H1 (cell line): ENCODE data around the gene GREB1L. TPM values are rescaled to one million over a fixed set of nuclear protein-coding genes. Genes with fewer than 3 reads are reported as not detected.

Source experiments
- CTCF ChIA-PET: fragments of 300-600 bp; sonication (Branson Sonifier 250); formaldehyde crosslinking; loops from one replicate; lab custom pipeline; 2021; ENCODE audit not compliant: partially characterized antibody; lab: Charles Lee
- POLR2A ChIA-PET: fragments of 300-600 bp; sonication (Branson Sonifier 250); formaldehyde crosslinking; loops from one replicate; lab custom pipeline; 2021; ENCODE audit warnings: inconsistent platforms; ENCODE audit not compliant: partially characterized antibody; lab: Charles Lee
- DNase-seq, 2 experiments: peaks; one replicate each; pipeline versions ENCODE4 v3.0.0 to v3.0.0-alpha.2; 2010 to 2022; ENCODE audit warnings: low spot score in 2 of 2, low read depth in 1 of 2, mixed read lengths in 1 of 2
- FAIRE-seq: peaks from 2 replicates; lab custom pipeline; 2011; peaks lifted over from hg19 to GRCh38; lab: Jason Lieb, UNC
- H2AFZ ChIP-seq: 2 replicates; pipeline ENCODE4 v1.8.1; 2012; ENCODE audit warnings: low read length, inconsistent platforms
- H2AK5ac ChIP-seq: 2 replicates; pipeline ENCODE4 v1.6.1; 2013; ENCODE audit warnings: low read depth, low read length
- H2BK120ac ChIP-seq: replicated peaks from 2 replicates; pipeline ENCODE3; 2013; ENCODE audit warnings: low read depth, low read length, inconsistent platforms
- H2BK12ac ChIP-seq: 2 replicates; pipeline ENCODE4 v1.6.1; 2013; ENCODE audit warnings: low read depth, low read length
- H2BK15ac ChIP-seq: 2 replicates; pipeline ENCODE4 v1.6.1; 2013; ENCODE audit warnings: low read length
- H2BK20ac ChIP-seq: 2 replicates; pipeline ENCODE4 v1.6.1; 2013; ENCODE audit warnings: low read length
- H2BK5ac ChIP-seq: 2 replicates; pipeline ENCODE4 v1.6.1; 2013; ENCODE audit warnings: low read depth, low read length
- H3K14ac ChIP-seq: 2 replicates; pipeline ENCODE4 v1.6.1; 2013; ENCODE audit warnings: inconsistent platforms; ENCODE audit not compliant: insufficient read length
- H3K18ac ChIP-seq: 2 replicates; pipeline ENCODE4 v1.6.1; 2013; ENCODE audit warnings: low read length; ENCODE audit errors: extremely low read depth
- H3K23ac ChIP-seq: 2 replicates; pipeline ENCODE4 v1.6.1; 2013; ENCODE audit warnings: inconsistent platforms; ENCODE audit not compliant: insufficient read length
- H3K23me2 ChIP-seq: 2 replicates; pipeline ENCODE4 v1.6.1; 2013; ENCODE audit warnings: low read depth, low read length
- H3K27ac ChIP-seq: 2 replicates; pipeline ENCODE4 v1.6.1; 2011; ENCODE audit warnings: low read depth, low read length, inconsistent platforms
- H3K27me3 ChIP-seq, 4 experiments: replicated peaks in 1 of 4; 1 replicate in 1 of 4; 2 replicates in 3 of 4; pipeline versions ENCODE4 v1.6.1 to v1.8.1; 2011 to 2013; ENCODE audit warnings: low read length in 3 of 4, mild to moderate bottlenecking in 3 of 4, inconsistent platforms in 2 of 4, mixed read lengths in 2 of 4, moderate library complexity in 1 of 4; ENCODE audit not compliant: control insufficient read depth in 3 of 4, insufficient read depth in 3 of 4; ENCODE audit errors: extremely low read depth in 1 of 4
- H3K36me3 ChIP-seq, 4 experiments: 2 replicates each; pipeline versions ENCODE4 v1.6.1 to v1.8.1; 2011 to 2013; ENCODE audit warnings: mild to moderate bottlenecking in 4 of 4, low read length in 3 of 4, moderate library complexity in 2 of 4, control low read depth in 1 of 4, inconsistent platforms in 1 of 4; ENCODE audit not compliant: insufficient read depth in 4 of 4, control insufficient read depth in 2 of 4
- H3K4ac ChIP-seq: replicated peaks from 2 replicates; pipeline ENCODE3; 2013; ENCODE audit warnings: low read length, low read depth, mixed read lengths, inconsistent platforms; ENCODE audit not compliant: insufficient read length
- H3K4me1 ChIP-seq, 4 experiments: replicated peaks in 1 of 4; 1 replicate in 1 of 4; 2 replicates in 3 of 4; pipeline versions ENCODE4 v1.6.1 to v1.8.1; 2011 to 2013; ENCODE audit warnings: low read length in 3 of 4, inconsistent platforms in 2 of 4, mixed read lengths in 1 of 4; ENCODE audit not compliant: insufficient read depth in 4 of 4, control insufficient read depth in 3 of 4
- H3K4me2 ChIP-seq, 2 experiments: 2 replicates each; pipeline versions ENCODE4 v1.6.1 to v1.8.1; 2011 to 2013; ENCODE audit warnings: low read depth in 2 of 2, low read length in 2 of 2, control low read depth in 1 of 2, inconsistent platforms in 1 of 2, mild to moderate bottlenecking in 1 of 2; ENCODE audit not compliant: insufficient read depth in 1 of 2
- H3K4me3 ChIP-seq, 4 experiments: fragments of 200-600, 300-600 bp in 1 of 4; sonication (generic), shearing (Covaris generic), sonication (Bioruptor Twin) in 1 of 4; 2 replicates each; pipeline versions ENCODE4 v1.5.1 to v1.8.1; 2011 to 2016; ENCODE audit warnings: low read length in 4 of 4, low read depth in 3 of 4, control low read depth in 2 of 4, inconsistent platforms in 2 of 4, mild to moderate bottlenecking in 2 of 4, mixed read lengths in 1 of 4, moderate library complexity in 1 of 4; ENCODE audit not compliant: insufficient read depth in 2 of 4; ENCODE audit errors: extremely low read depth in 1 of 4
- H3K56ac ChIP-seq: replicated peaks from 2 replicates; pipeline ENCODE3; 2013; ENCODE audit warnings: low read depth, mild to moderate bottlenecking, mixed read lengths, low read length, inconsistent platforms; ENCODE audit not compliant: insufficient read length
- H3K79me1 ChIP-seq: 2 replicates; pipeline ENCODE4 v1.6.1; 2013; ENCODE audit warnings: low read depth, low read length, control low read depth
- H3K79me2 ChIP-seq, 2 experiments: 2 replicates each; pipeline versions ENCODE4 v1.6.1 to v1.8.1; 2012 to 2013; ENCODE audit warnings: low read length in 2 of 2, mild to moderate bottlenecking in 2 of 2, inconsistent platforms in 1 of 2; ENCODE audit not compliant: insufficient read depth in 2 of 2, control insufficient read depth in 1 of 2
- H3K9ac ChIP-seq, 4 experiments: replicated peaks in 1 of 4; 1 replicate in 1 of 4; 2 replicates in 3 of 4; pipeline versions ENCODE4 v1.6.1 to v1.8.1; 2011 to 2013; ENCODE audit warnings: low read depth in 3 of 4, low read length in 3 of 4, control low read depth in 2 of 4, mild to moderate bottlenecking in 2 of 4, moderate library complexity in 2 of 4, inconsistent platforms in 1 of 4; ENCODE audit errors: extremely low read depth in 1 of 4
- H3K9me3 ChIP-seq, 2 experiments: 2 replicates each; pipeline versions ENCODE4 v1.6.1 to v1.8.1; 2012 to 2013; ENCODE audit warnings: mild to moderate bottlenecking in 2 of 2, moderate library complexity in 2 of 2, control low read depth in 1 of 2, inconsistent platforms in 1 of 2, low read depth in 1 of 2, low read length in 1 of 2, mixed read lengths in 1 of 2; ENCODE audit not compliant: insufficient read depth in 2 of 2
- H4K20me1 ChIP-seq, 2 experiments: replicated peaks in 1 of 2; 2 replicates each; pipeline versions ENCODE3 to v1.8.1; 2011 to 2013; ENCODE audit warnings: inconsistent platforms in 2 of 2, low read length in 2 of 2, mild to moderate bottlenecking in 1 of 2; ENCODE audit not compliant: insufficient read depth in 2 of 2, control insufficient read depth in 1 of 2
- H4K5ac ChIP-seq: 2 replicates; pipeline ENCODE4 v1.6.1; 2013; ENCODE audit warnings: low read length, low read depth, mixed read lengths, inconsistent platforms; ENCODE audit not compliant: insufficient read length
- H4K8ac ChIP-seq: 2 replicates; pipeline ENCODE4 v1.8.0; 2013; ENCODE audit warnings: mild to moderate bottlenecking, moderate library complexity, low read length, inconsistent platforms; ENCODE audit not compliant: insufficient read depth; ENCODE audit errors: extremely low read depth
- H4K91ac ChIP-seq: replicated peaks from 2 replicates; pipeline ENCODE3; 2013; ENCODE audit warnings: low read length, mixed read lengths, inconsistent platforms; ENCODE audit not compliant: insufficient read length
- BRCA1 ChIP-seq: IDR thresholded peaks from 2 replicates; pipeline ENCODE4 v1.6.1; 2012; ENCODE audit warnings: low read depth, low read length, improper control_type of control experiment
- CTBP2 ChIP-seq: IDR thresholded peaks from 2 replicates; pipeline ENCODE4 v1.7.0; 2011; ENCODE audit warnings: borderline replicate concordance, mild to moderate bottlenecking, moderate library complexity, mixed read lengths, low read length; ENCODE audit not compliant: insufficient read depth, insufficient read length
- EZH2 ChIP-seq: fragments of 200-600 bp; sonication (generic); IDR thresholded peaks from 2 replicates; pipeline ENCODE4 v1.7.1; 2012; ENCODE audit warnings: low read depth, mild to moderate bottlenecking, moderate library complexity, low read length, inconsistent platforms; ENCODE audit not compliant: severe bottlenecking
- GABPA ChIP-seq: IDR thresholded peaks from 2 replicates; pipeline ENCODE4 v1.6.1; 2011; ENCODE audit warnings: mild to moderate bottlenecking, low read length, moderate library complexity, borderline replicate concordance; ENCODE audit not compliant: insufficient read depth
- GTF2F1 ChIP-seq: IDR thresholded peaks from 2 replicates; pipeline ENCODE4 v1.6.1; 2012; ENCODE audit warnings: low read depth, low read length, improper control_type of control experiment, borderline replicate concordance
- HDAC2 ChIP-seq, 2 experiments: fragments of 300-600 bp in 1 of 2; sonication (generic) in 1 of 2; IDR thresholded peaks; 2 replicates each; pipeline ENCODE4 v1.6.1; 2011 to 2012; ENCODE audit warnings: low read depth in 2 of 2, low read length in 2 of 2, mild to moderate bottlenecking in 2 of 2, moderate library complexity in 2 of 2, borderline replicate concordance in 1 of 2, inconsistent platforms in 1 of 2
- JUND ChIP-seq: IDR thresholded peaks from 2 replicates; pipeline ENCODE4 v1.6.1; 2011; ENCODE audit warnings: mild to moderate bottlenecking, improper control_type of control experiment, low read length
- POLR2A ChIP-seq, 2 experiments: IDR thresholded peaks; 1 replicate in 1 of 2; 2 replicates in 1 of 2; pipeline ENCODE4 v1.6.1; 2011; ENCODE audit warnings: low read depth in 2 of 2, low read length in 2 of 2, mild to moderate bottlenecking in 2 of 2; ENCODE audit errors: control extremely low read depth in 1 of 2
- POLR2AphosphoS5 ChIP-seq: IDR thresholded peaks from 2 replicates; pipeline ENCODE4 v1.6.1; 2011; ENCODE audit warnings: low read depth, low read length
- RXRA ChIP-seq: IDR thresholded peaks from 2 replicates; pipeline ENCODE4 v1.6.1; 2011; ENCODE audit warnings: low read depth, mild to moderate bottlenecking, low read length, moderate library complexity; ENCODE audit not compliant: insufficient read depth
- SP2 ChIP-seq: IDR thresholded peaks from 2 replicates; pipeline ENCODE4 v1.6.1; 2012; ENCODE audit warnings: mild to moderate bottlenecking, low read length, inconsistent platforms
- TAF7 ChIP-seq: optimal IDR thresholded peaks from 2 replicates; pipeline ENCODE3; 2011; ENCODE audit warnings: low read depth, mild to moderate bottlenecking, inconsistent platforms, low read length, moderate library complexity, borderline replicate concordance
- WGBS, 2 experiments: shearing (Covaris generic) in 1 of 2; methylation state at CpG; one replicate each; pipeline versions ENCODE4 v1.1.6 to v1.1.7; 2013 to 2015; ENCODE audit warnings: low lambda C conversion rate in 2 of 2, mixed read lengths in 2 of 2, inconsistent platforms in 1 of 2, low coverage in 1 of 2, missing lambda C conversion rate in 1 of 2; ENCODE audit not compliant: insufficient replicate concordance in 2 of 2, insufficient coverage in 1 of 2, insufficient read length in 1 of 2; ENCODE audit errors: extremely low coverage in 1 of 2, missing lambda C conversion rate in 1 of 2; 5-methylcytosine and 5-hydroxymethylcytosine counted together
- polyA plus RNA-seq, 7 experiments: library from polyadenylated mRNA; depleted of rRNA in 3 of 7; stranded (reverse) in 5 of 7; unstranded in 2 of 7; fragments of >200 nt in 5 of 7; fragments of 200-250 nt in 2 of 7; gene quantifications; 1 replicate in 5 of 7; 2 replicates in 1 of 7; 4 replicates in 1 of 7; pipeline versions ENCODE4 v1.2.1 to v1.2.3, GENCODE V29; 2011 to 2013; ENCODE audit warnings: missing spikeins in 2 of 7, mixed read lengths in 2 of 7
- total RNA-seq: library from RNA; stranded (reverse); fragmentation: NEBNext Ultra II Directional; extraction: Animal tissue kit (Norgen Biotek cat#: 25700); gene quantifications from 2 replicates; pipeline ENCODE4 v1.2.1, GENCODE V29; 2021
- TF ChIP-seq, protein P1 (sequence below): IDR thresholded peaks from 2 replicates; pipeline ENCODE4 v1.6.1; 2011; ENCODE audit warnings: low read length, improper control_type of control experiment

Gene GREB1L
- total and polyA plus RNA-seq, 2 of the 8 experiments (the other 6 are each of a cell fraction or from before 2014, with no cell fraction given) = 0.34 to 1.6 TPM

- CTCF ChIA-PET = interaction anchor here (0.6 kb wide), 1 partner anchor 22 kb away, joined by 5 read pairs; no protein-coding TSS in a partner anchor
- TF ChIP-seq SP2 (no peak), GABPA (no peak), CTBP2 (no peak), GTF2F1 (no peak), HDAC2 (IDR thresholded peaks at IDR 0.05; ENCODE audit: borderline replicate concordance in 1 of 2, low read depth in 2 of 2, low read length in 2 of 2) (no peak), TAF7 (no peak), JUND (no peak), RXRA (no peak), BRCA1 (no peak), POLR2A (IDR thresholded peaks at IDR 0.05; ENCODE audit: control extremely low read depth in 1 of 2, low read depth in 2 of 2, low read length in 2 of 2) (no peak), POLR2AphosphoS5 (no peak), EZH2 (no peak)
- TF ChIP-seq, protein P1, sequence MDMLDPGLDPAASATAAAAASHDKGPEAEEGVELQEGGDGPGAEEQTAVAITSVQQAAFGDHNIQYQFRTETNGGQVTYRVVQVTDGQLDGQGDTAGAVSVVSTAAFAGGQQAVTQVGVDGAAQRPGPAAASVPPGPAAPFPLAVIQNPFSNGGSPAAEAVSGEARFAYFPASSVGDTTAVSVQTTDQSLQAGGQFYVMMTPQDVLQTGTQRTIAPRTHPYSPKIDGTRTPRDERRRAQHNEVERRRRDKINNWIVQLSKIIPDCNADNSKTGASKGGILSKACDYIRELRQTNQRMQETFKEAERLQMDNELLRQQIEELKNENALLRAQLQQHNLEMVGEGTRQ = no peak
Measured at GRCh38 chr18:21389903-21390302, 147.9 kb downstream of the GREB1L start.

More at GRCh38 chr18:21389903-21390302, 147.9 kb downstream of the GREB1L start:
- Histone ChIP-seq H2BK120ac (no peak overlapping the region), H3K56ac (no peak overlapping the region), H3K4me2 (no peak overlapping the region), H3K36me3 (no peaks in the 10 kb centered on the region; a peak in 1 of 8 replicates), H3K4ac (no peak overlapping the region), H3K14ac (no peak overlapping the region), H3K23ac (no peak overlapping the region), H3K27ac (no peak overlapping the region), H2AK5ac (no peak overlapping the region), H3K9ac (no peak overlapping the region), H3K4me3 (no peak overlapping the region), H4K8ac (no peak overlapping the region), H2BK12ac (no peak overlapping the region), H3K9me3 (no peaks in the 10 kb centered on the region), H3K79me2 (no peaks in the 10 kb centered on the region), H2AFZ (no peak overlapping the region), H3K23me2 (no peaks in the 10 kb centered on the region), H4K91ac (no peak overlapping the region), H2BK5ac (no peak overlapping the region), H4K5ac (no peak overlapping the region), H3K18ac (no peak overlapping the region), H3K79me1 (no peaks in the 10 kb centered on the region), H3K4me1 (no peaks in the 10 kb centered on the region; a peak in 1 of 7 replicates), H2BK15ac (no peak overlapping the region), H4K20me1 (peaks cover 0 to 3% of the 10 kb centered on the region in 2 experiments), H3K27me3 (peaks cover 19 to 44% (median 42%) of the 10 kb centered on the region in 4 experiments), H2BK20ac (no peak overlapping the region)
- FAIRE-seq (no peak), DNase-seq (no peak)
- POLR2A ChIA-PET = no interaction called here
- WGBS, 2 experiments = 95% methylated on average over 1 of the region's 1 CpG; no CpG with 5 or more reads in 1 of the 2 experiments
